NCI-H146 treated with DMSO at 0.1 percent for 48 hours (cell line): ENCODE results near the gene PARPBP.
"Not testable (repeated sequence)": the region's sequence is repeated elsewhere in the genome, so short reads cannot be mapped to it uniquely, and the experiment has no call there.

Experiments
- DNase-seq: peaks from one replicate; lab custom pipeline; 2025; ENCODE audit not compliant: unreplicated experiment; lab: John Stamatoyannopoulos, UW

The PARPBP gene

DNA sequence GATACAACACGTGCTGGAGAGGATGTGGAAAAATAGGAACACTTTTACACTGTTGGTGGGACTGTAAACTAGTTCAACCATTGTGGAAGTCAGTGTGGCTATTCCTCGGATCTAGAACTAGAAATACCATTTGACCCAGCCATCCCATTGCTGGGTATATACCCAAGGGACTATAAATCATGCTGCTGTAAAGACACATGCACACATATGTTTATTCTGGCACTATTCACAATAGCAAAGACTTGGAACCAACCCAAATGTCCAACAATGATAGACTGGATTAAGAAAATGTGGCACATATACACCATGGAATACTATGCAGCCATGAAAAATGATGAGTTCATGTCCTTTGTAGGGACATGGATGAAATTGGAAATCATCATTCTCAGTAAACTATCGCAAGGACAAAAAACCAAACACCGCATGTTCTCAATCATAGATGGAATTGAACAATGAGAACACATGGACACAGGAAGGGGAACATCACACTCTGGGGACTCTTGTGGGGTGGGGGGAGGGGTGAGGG is 27.1 kb downstream of the PARPBP start:
- DNase-seq: not testable (repeated sequence)

- DNase-seq: not testable (repeated sequence)
These were observed 35.2 kb downstream of the PARPBP start for GRCh38 chr12:102155206-102155605.

GRCh38 chr12:102163383-102163782 is 43.4 kb downstream of the PARPBP start:
- DNase-seq: no peak

- DNase-seq: no peak
These were observed 48.0 kb downstream of the PARPBP start for GRCh38 chr12:102167821-102168604.

DNA sequence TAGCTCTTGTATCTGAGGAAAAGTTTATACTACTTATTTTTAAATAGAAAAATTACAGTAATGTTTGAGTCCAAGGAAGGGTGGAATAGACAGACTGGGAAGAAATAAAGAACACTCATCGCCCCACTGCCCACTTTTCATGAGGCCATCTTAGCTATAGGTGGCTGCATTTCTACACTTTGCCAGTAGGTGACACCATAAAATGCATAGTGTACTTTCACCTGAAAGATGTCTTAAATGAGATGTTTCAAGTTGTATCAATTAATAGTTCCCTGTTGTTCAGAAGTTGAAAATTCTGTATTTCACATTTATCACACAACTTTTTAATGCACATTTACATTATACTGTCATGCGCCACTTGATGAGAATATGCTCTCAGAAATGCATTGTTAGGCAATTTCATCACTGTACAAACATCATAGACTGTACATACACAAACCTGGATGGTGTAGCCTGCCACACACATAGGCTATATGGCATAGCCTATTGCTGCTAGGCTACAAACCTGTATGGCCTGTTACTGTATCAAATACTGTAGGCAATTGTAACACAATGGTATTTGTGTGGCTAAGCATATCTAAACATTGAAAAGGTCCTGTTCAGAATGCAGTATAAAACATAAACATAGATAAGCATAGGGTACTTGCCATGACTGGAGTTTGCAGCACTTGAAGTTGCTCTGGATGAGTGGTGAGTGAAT is 50.1 kb downstream of the PARPBP start:
- no peak for DNase-seq

DNA sequence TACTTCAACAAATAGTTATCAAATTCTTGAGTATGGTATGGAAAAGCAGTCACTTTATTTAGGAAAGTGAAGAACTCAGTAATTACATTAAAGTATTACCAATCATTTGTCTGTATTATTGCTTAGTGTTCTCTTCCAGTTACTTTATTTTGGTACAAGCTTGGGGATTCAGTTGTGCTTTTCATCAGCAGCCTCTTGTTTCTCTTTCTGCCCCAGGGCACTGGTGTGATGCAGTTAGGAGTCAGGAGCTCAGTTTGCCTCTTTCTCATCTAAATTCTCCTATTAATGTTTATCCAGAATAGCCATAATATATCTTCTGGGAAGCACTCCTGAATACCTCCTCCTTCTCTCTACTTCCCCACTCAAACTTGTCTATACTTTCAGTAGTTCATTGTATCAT is 52.0 kb downstream of the PARPBP start:
- no peak for DNase-seq

DNA sequence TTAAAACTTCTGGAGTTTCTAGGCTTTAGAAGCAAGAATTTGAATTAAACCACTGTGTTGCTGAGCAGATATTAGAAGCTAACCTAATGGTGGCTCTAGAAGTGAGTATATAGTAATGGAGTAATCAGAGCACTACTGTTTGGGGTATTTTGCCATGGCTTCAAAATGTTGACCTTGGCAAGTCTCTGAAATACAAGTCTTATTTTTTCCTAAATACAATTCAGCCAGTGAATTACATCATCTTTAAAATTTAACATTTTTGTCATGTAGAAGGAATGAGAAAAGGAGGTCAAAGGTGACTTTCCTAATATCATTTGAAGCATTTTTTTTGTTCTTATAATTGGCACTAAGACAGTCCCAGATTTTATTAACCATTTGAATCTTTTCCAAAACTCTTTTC is 52.5 kb downstream of the PARPBP start:
- no peak for DNase-seq

DNA sequence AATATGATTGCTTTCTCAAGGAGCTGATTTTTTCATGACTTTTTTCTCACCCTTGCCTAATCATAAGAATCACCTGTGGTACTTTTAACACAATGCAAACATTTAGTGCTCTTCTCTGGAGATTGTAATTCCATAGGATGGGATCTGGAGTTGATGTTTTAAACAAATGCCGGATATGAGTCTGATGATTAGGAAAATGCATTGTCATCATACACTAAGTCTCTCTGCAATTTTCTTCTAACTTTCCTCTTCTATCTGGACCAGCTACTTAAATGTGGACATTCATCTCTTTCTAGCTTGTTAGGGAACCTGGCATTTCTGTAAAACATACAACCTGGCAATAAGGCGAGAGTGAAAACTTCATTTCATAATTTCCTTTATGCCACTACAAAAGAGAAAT is 54.1 kb downstream of the PARPBP start:
- no peak for DNase-seq

DNA sequence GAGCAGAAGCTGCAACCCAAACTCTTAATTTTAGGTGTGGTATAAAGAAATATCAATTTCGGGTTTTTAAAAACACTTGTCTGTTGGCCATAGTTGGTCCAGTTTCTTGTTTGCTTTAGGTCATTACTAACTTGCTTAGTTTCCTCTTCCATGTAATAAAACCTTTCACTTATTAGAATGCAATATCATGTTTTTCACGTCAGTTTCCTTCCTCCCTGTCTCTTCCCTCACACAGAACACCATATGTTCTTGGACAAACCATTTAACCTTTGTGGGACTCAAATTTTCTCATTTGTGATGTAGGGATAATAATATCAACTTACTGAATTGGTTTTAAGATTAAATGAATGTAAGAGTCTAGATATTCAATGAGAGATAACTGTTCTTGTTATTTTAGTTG is 54.8 kb downstream of the PARPBP start:
- DNase-seq: no peak

DNA sequence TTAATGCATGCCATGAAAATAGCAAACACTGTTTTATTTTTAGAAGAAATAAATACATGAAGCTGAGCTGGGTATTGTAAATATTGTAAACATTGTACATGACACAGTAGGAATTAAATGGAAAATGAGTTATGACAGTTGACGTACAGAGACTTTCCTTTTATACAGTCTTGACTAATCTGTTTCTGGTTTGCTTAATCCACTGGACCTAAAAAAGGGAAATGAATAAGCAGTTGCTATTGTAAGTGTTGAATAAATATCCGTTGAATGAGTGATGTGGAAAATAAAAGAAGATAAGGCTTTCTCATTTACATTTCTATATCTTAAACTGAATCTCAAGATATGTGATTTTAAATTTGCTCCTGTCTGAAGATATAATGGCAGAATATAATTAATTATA is 62.7 kb downstream of the PARPBP start:
- DNase-seq: no peak

- no peak for DNase-seq
These were observed 75.8 kb downstream of the PARPBP start for GRCh38 chr12:102195826-102196225.

- DNase-seq: no peak
These were observed 77.8 kb downstream of the PARPBP start, which contains the start of gene PMCH for GRCh38 chr12:102197789-102198188. Gene PMCH, minus strand, starts transcription at chr12:102197833. Its CDS starts 63 bp downstream, at chr12:102197770.

- DNase-seq: no peak
These were observed 81.6 kb downstream of the PARPBP start for GRCh38 chr12:102201436-102202061.

DNA sequence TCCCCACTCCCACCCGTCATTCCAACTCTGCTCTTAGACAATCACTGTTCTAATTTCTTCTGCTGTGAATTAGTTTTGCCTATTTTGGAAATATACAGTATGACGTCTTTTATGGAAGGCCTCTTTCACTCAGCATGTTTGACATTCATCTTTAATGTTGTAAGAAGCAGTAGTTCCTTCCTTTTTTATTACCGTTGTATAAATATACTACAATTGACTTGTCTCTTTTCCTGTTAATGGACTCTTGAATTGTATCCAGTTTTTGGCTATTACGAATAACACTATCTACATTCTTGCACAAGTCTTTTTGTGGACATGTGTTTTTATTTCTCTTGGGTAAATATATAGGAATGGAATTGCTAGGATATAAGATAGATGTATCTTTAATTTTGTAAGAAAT is 82.6 kb downstream of the PARPBP start:
- no peak for DNase-seq

DNA sequence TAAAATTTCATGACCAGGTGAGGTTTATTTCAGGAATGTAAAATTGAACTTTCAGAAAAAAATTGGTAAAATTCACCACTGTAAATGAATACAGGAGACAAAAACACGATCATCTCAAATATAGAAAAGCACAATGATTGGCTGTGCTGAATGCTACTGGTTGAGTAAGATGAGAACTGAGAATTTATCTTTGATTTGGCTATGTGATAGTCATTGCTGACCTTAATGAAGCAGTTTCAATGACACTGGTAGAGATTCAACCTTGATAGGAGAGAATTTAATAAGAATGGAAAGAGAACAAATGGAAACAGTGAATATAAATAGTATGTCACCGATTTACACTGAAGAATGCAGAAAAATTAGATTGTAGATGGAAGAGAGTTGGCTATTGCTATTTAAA is 84.0 kb downstream of the PARPBP start:
- DNase-seq: no peak

- no peak for DNase-seq
These were observed 96.2 kb downstream of the PARPBP start for GRCh38 chr12:102215992-102216691.

GRCh38 chr12:102220736-102221135 is 100.8 kb downstream of the PARPBP start:
- no peak for DNase-seq

- DNase-seq: no peak
These were observed 108.0 kb downstream of the PARPBP start for GRCh38 chr12:102227954-102228353.

DNA sequence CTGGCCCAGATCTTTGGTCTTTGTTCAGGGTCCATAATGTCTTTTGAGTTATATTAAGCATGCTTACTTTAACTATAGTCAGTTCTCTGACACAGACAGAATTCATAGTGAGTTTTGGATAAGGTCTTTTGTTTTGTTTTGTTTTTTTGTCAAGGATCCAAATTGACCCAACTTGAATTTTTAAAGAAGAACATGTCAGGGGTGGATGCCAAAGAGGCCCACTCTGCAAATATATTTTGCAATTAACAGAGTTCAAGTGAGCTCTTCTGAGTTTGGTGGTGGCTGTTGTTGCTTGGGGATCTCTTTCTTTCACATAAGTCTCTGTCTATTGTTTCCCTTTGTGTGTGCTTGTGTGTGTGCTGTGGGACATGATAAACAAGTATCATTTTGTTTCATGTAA is 112.1 kb downstream of the PARPBP start:
- no peak for DNase-seq

GRCh38 chr12:102232446-102232845 is 112.5 kb downstream of the PARPBP start:
- DNase-seq: no peak

DNA sequence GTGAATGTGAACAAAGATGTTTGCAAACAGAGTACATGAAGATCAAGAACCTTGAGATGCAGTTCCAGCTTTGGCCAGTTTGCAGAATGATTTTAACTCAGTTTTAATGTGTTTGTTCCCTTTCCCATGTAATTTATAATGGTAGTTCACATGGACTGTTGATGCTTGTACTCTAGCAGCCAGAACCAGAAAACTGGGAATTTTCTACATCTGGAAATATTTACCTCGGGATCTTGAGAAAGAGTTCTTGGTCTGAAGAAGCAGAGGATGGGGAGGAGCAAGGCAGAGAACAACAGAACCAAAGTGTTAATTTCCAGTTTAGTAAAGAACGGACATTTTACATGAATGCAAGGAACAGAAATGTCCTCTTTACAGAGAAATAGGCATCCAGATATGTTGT is 114.6 kb downstream of the PARPBP start:
- no peak for DNase-seq
